ENCODE measurements around the gene KCNC4.

- TF ChIP-seq CTCF (IDR thresholded peaks at IDR 0.05) (no peak), POLR2AphosphoS5 (IDR thresholded peaks at IDR 0.05) (no peak)
These were observed 9.9 kb upstream of the KCNC4 start for GRCh38 chr1:110200190-110200589.
